Endothelial cell of umbilical vein (primary cell): Measurements from ENCODE around the gene RBSN. TPM values are rescaled to one million over a fixed set of nuclear protein-coding genes. Genes with fewer than 3 reads are reported as not detected.

Experiments used
- BruUV-seq: library from RNA; stranded (reverse); fragments of 400-500 nt; replicated peaks from 2 replicates; lab custom pipeline; 2021; lab: Mats Ljungman, UMichigan
- CTCF ChIA-PET: fragments of 300-600, 350-600 bp; sonication (Branson Sonifier 250); formaldehyde crosslinking; loops from one replicate; lab custom pipeline; 2021; ENCODE audit warnings: antibody characterized with exemption, inconsistent platforms; lab: Charles Lee
- POLR2A ChIA-PET: fragments of 300-600, 350-600 bp; sonication (Branson Sonifier 250); formaldehyde crosslinking; loops from one replicate; lab custom pipeline; 2021; ENCODE audit warnings: antibody characterized with exemption, inconsistent platforms; lab: Charles Lee
- DNase-seq: peaks from one replicate; pipeline ENCODE4 v3.0.0-alpha.2; 2011; ENCODE audit warnings: low read depth, low spot score
- FAIRE-seq: peaks from 2 replicates; lab custom pipeline; 2011; peaks lifted over from hg19 to GRCh38; lab: Jason Lieb, UNC
- H2AFZ ChIP-seq: 2 replicates; pipeline ENCODE4 v1.6.0; 2012; ENCODE audit warnings: low read depth, low read length, control low read depth, inconsistent platforms
- H3K27ac ChIP-seq: 2 replicates; pipeline ENCODE4 v1.5.1; 2011; ENCODE audit warnings: low read depth, mild to moderate bottlenecking, control low read depth, low read length, moderate library complexity; ENCODE audit not compliant: insufficient read depth
- H3K27me3 ChIP-seq, 2 experiments: 2 replicates each; pipeline versions ENCODE4 v1.6.0 to v1.6.1; 2011; ENCODE audit warnings: low read length in 2 of 2, mixed read lengths in 1 of 2; ENCODE audit not compliant: control insufficient read depth in 2 of 2, insufficient read depth in 2 of 2
- H3K36me3 ChIP-seq, 2 experiments: 2 replicates in 1 of 2; 3 replicates in 1 of 2; pipeline ENCODE4 v1.5.1; 2011; ENCODE audit warnings: low read length in 2 of 2, mild to moderate bottlenecking in 1 of 2, moderate library complexity in 1 of 2; ENCODE audit not compliant: control insufficient read depth in 2 of 2, insufficient read depth in 2 of 2; ENCODE audit errors: extremely low read depth in 1 of 2
- H3K4me1 ChIP-seq: 3 replicates; pipeline ENCODE4 v1.5.1; 2011; ENCODE audit warnings: mild to moderate bottlenecking, low read length; ENCODE audit not compliant: control insufficient read depth, insufficient read depth; ENCODE audit errors: extremely low read depth
- H3K4me2 ChIP-seq: 2 replicates; pipeline ENCODE4 v1.6.1; 2011; ENCODE audit warnings: low read length, control low read depth, mixed read lengths; ENCODE audit not compliant: insufficient read depth
- H3K4me3 ChIP-seq, 3 experiments: fragments of 200-600 bp in 1 of 3; sonication (generic), shearing (Covaris generic) in 1 of 3; replicated peaks in 1 of 3; 2 replicates each; pipeline ENCODE4 v1.5.1; 2011 to 2016; ENCODE audit warnings: control low read depth in 3 of 3, low read length in 3 of 3, mild to moderate bottlenecking in 2 of 3, inconsistent platforms in 1 of 3, low read depth in 1 of 3, moderate library complexity in 1 of 3; ENCODE audit not compliant: insufficient read depth in 1 of 3
- H3K79me2 ChIP-seq: 2 replicates; pipeline ENCODE4 v1.6.0; 2012; ENCODE audit warnings: low read length, inconsistent platforms; ENCODE audit not compliant: control insufficient read depth, insufficient read depth
- H3K9ac ChIP-seq: replicated peaks from 2 replicates; pipeline ENCODE3; 2011; ENCODE audit warnings: low read length, control low read depth; ENCODE audit not compliant: insufficient read depth; ENCODE audit errors: extremely low read depth
- H3K9me1 ChIP-seq: replicated peaks from 3 replicates; pipeline ENCODE4 v1.6.0; 2011; ENCODE audit warnings: mild to moderate bottlenecking, low read length; ENCODE audit not compliant: control insufficient read depth, insufficient read depth; ENCODE audit errors: extremely low read depth
- H3K9me3 ChIP-seq: replicated peaks from 2 replicates; pipeline ENCODE4 v1.5.1; 2012; ENCODE audit warnings: low read length, inconsistent platforms; ENCODE audit not compliant: control insufficient read depth, insufficient read depth
- H4K20me1 ChIP-seq: replicated peaks from 2 replicates; pipeline ENCODE3; 2011; ENCODE audit warnings: mild to moderate bottlenecking, low read length; ENCODE audit not compliant: control insufficient read depth, insufficient read depth; ENCODE audit errors: extremely low read depth
- CTCF ChIP-seq, 2 donors: IDR thresholded peaks; 1 replicate in 1 of 2; 2 replicates in 1 of 2; pipeline ENCODE4 v1.5.1; 2011; ENCODE audit warnings: low read length in 2 of 2, mild to moderate bottlenecking in 2 of 2, moderate library complexity in 2 of 2, control low read depth in 1 of 2, inconsistent platforms in 1 of 2, low read depth in 1 of 2; ENCODE audit not compliant: insufficient read depth in 1 of 2; ENCODE audit errors: extremely low read depth in 1 of 2
- EZH2 ChIP-seq: IDR thresholded peaks from 2 replicates; pipeline ENCODE4 v1.6.1; 2012; ENCODE audit warnings: borderline replicate concordance, low read depth, mild to moderate bottlenecking, moderate library complexity, low read length, inconsistent platforms; ENCODE audit not compliant: severe bottlenecking
- FOS ChIP-seq: IDR thresholded peaks from 2 replicates; pipeline ENCODE4 v1.6.1; 2011; ENCODE audit warnings: mild to moderate bottlenecking, low read length, moderate library complexity, borderline replicate concordance; ENCODE audit not compliant: insufficient read depth
- GATA2 ChIP-seq: IDR thresholded peaks from 2 replicates; pipeline ENCODE4 v1.7.0; 2011; ENCODE audit warnings: low read depth, mild to moderate bottlenecking, moderate library complexity, mixed read lengths, low read length; ENCODE audit not compliant: insufficient read length, insufficient read depth
- MYC ChIP-seq: IDR thresholded peaks from one replicate; pipeline ENCODE4 v1.6.1; 2011; ENCODE audit warnings: mild to moderate bottlenecking, low read depth, low read length
- POLR2AphosphoS5 ChIP-seq: IDR thresholded peaks from 2 replicates; pipeline ENCODE4 v1.6.1; 2012; ENCODE audit warnings: low read depth, mild to moderate bottlenecking, control low read depth, low read length, moderate library complexity; ENCODE audit not compliant: insufficient read depth
- dilution Hi-C: fragments of 300-500 bp; cut with MboI; formaldehyde crosslinking; loops from one replicate; pipeline ENCODE4 v1.15.0; 2019; ENCODE audit warnings: low sequenced_read_pairs; ENCODE audit not compliant: extremely low pct_ligation_motif_present
- intact Hi-C: fragments of 100-400 bp; cut with micrococcal nuclease; formaldehyde crosslinking; loops from one replicate; pipeline ENCODE4 v1.10.0; 2022
- polyA plus RNA-seq, 4 experiments: library from polyadenylated mRNA; depleted of rRNA in 3 of 4; stranded (reverse) in 3 of 4; unstranded in 1 of 4; fragments of >200 nt; gene quantifications; 2 replicates each; pipeline versions ENCODE4 v1.2.1 to v1.2.3, GENCODE V29; 2011 to 2012; ENCODE audit warnings: missing spikeins in 1 of 4
- total RNA-seq: library from RNA; stranded (reverse); gene quantifications from 2 replicates; pipeline ENCODE4 v1.2.3, GENCODE V29; 2021

Gene RBSN
- total and polyA plus RNA-seq, 2 donors (not counting 3 experiments of a cell fraction or from before 2014, with no cell fraction given), result 6.7 to 23.6 TPM

- H4K20me1 ChIP-seq, result no peaks in the 10 kb centered on the region
- no peaks in the 10 kb centered on the region for H3K27me3 ChIP-seq
- FAIRE-seq (no peak), DNase-seq (no peak)
- intact Hi-C loops (no loop called here), dilution Hi-C loops (no loop called here)
- no TSS peak for BruUV-seq
- no peak overlapping the region for H3K4me3 ChIP-seq
- H3K27ac ChIP-seq, result no peak overlapping the region
- ChIA-PET POLR2A (no interaction called here), CTCF (interaction anchor here (1.6 kb wide), 1 partner anchor 22 kb away, joined by 5 read pairs; no protein-coding TSS in a partner anchor)
- H3K36me3 ChIP-seq, result peaks cover 18 to 44% of the 10 kb centered on the region in 2 experiments
- no peaks in the 10 kb centered on the region for H3K79me2 ChIP-seq
- TF ChIP-seq MYC (no peak), CTCF (IDR thresholded peaks at IDR 0.05; ENCODE audit: extremely low read depth in 1 of 2, insufficient read depth in 1 of 2, low read depth in 1 of 2, low read length in 2 of 2) (no peak), FOS (no peak), GATA2 (no peak), EZH2 (no peak), POLR2AphosphoS5 (no peak)
- H3K4me1 ChIP-seq, result no peaks in the 10 kb centered on the region
- no peaks in the 10 kb centered on the region for H3K9me1 ChIP-seq
- no peak overlapping the region for H2AFZ ChIP-seq
- H3K9me3 ChIP-seq, result no peaks in the 10 kb centered on the region
- no peak overlapping the region for H3K4me2 ChIP-seq
- H3K9ac ChIP-seq, result no peak overlapping the region
These were observed 69.3 kb downstream of the RBSN start for GRCh38 chr3:15029625-15030024.
